ENCODE data around the gene IMMT. TPM values are rescaled to one million over a fixed set of nuclear protein-coding genes. Genes with fewer than 3 reads are reported as not detected.

IMMT gene
- total and polyA plus RNA-seq, 2 donors (not counting 3 experiments of a cell fraction or from before 2014, with no cell fraction given), result 35.6 to 112 TPM

- H3K79me2 ChIP-seq (ENCODE audit: control insufficient read depth, insufficient read depth, low read length), result no peaks in the 10 kb centered on the region
- TF ChIP-seq CTCF (IDR thresholded peaks at IDR 0.05; ENCODE audit: extremely low read depth in 1 of 2, insufficient read depth in 1 of 2, low read depth in 1 of 2, low read length in 2 of 2) (no peak), POLR2AphosphoS5 (IDR thresholded peaks at IDR 0.05; ENCODE audit: insufficient read depth, low read depth, low read length) (no peak), MYC (IDR thresholded peaks at IDR 0.05; ENCODE audit: low read depth, low read length) (no peak), MAX (IDR thresholded peaks at IDR 0.05; ENCODE audit: insufficient read depth, insufficient read length) (no peak), POLR2A (IDR thresholded peaks at IDR 0.05; ENCODE audit: low read depth, low read length) (no peak), EZH2 (IDR thresholded peaks at IDR 0.05; ENCODE audit: borderline replicate concordance, low read depth, low read length, severe bottlenecking) (no peak), JUN (IDR thresholded peaks at IDR 0.05; ENCODE audit: borderline replicate concordance, insufficient read depth, insufficient read length, low read depth) (no peak), GATA2 (IDR thresholded peaks at IDR 0.05; ENCODE audit: insufficient read depth, insufficient read length, low read depth, low read length) (no peak), FOS (IDR thresholded peaks at IDR 0.05; ENCODE audit: borderline replicate concordance, insufficient read depth, low read length) (no peak)
- H3K4me2 ChIP-seq (ENCODE audit: insufficient read depth, low read length), result no peak overlapping the region
- H3K4me3 ChIP-seq (replicated peaks in 1 of 3; ENCODE audit: insufficient read depth in 1 of 3, low read depth in 1 of 3, low read length in 3 of 3), result no peak overlapping the region
- H3K9ac ChIP-seq (replicated peaks; ENCODE audit: extremely low read depth, insufficient read depth, low read length), result no peak overlapping the region
- H3K27ac ChIP-seq (ENCODE audit: insufficient read depth, low read depth, low read length), result no peak overlapping the region
- no TSS peak for BruUV-seq (replicated peaks)
- dilution Hi-C loops (cut with MboI; ENCODE audit: extremely low pct_ligation_motif_present, low sequenced_read_pairs) (no loop called here), intact Hi-C loops (cut with micrococcal nuclease) (no loop called here)
- no peaks in the 10 kb centered on the region for H4K20me1 ChIP-seq (replicated peaks; ENCODE audit: control insufficient read depth, extremely low read depth, insufficient read depth, low read length)
- POLR2A ChIA-PET, result no interaction called here
- no peaks in the 10 kb centered on the region for H3K9me1 ChIP-seq (replicated peaks; ENCODE audit: control insufficient read depth, extremely low read depth, insufficient read depth, low read length)
- H3K27me3 ChIP-seq (ENCODE audit: control insufficient read depth in 2 of 2, insufficient read depth in 2 of 2, low read length in 2 of 2), result no peaks in the 10 kb centered on the region
- no peak for FAIRE-seq
- H2AFZ ChIP-seq (ENCODE audit: low read depth, low read length), result no peak overlapping the region
- DNase-seq (ENCODE audit: low read depth, low spot score), result no peak
- no peaks in the 10 kb centered on the region for H3K9me3 ChIP-seq (replicated peaks; ENCODE audit: control insufficient read depth, insufficient read depth, low read length)
- H3K36me3 ChIP-seq (ENCODE audit: control insufficient read depth in 2 of 2, extremely low read depth in 1 of 2, insufficient read depth in 2 of 2, low read length in 2 of 2), result peaks cover 4 to 22% of the 10 kb centered on the region in 2 experiments
- H3K4me1 ChIP-seq (ENCODE audit: control insufficient read depth, extremely low read depth, insufficient read depth, low read length), result peaks cover 14% of the 10 kb centered on the region
- CTCF ChIA-PET, result interaction anchor here (1.0 kb wide), 1 partner anchor 10 kb away, joined by 5 read pairs; no protein-coding TSS in a partner anchor
These were observed 16.0 kb upstream of the IMMT start for GRCh38 chr2:86211033-86211795.

All from endothelial cell of umbilical vein (primary cell).